ENCODE results near the gene PTK7.

DNA sequence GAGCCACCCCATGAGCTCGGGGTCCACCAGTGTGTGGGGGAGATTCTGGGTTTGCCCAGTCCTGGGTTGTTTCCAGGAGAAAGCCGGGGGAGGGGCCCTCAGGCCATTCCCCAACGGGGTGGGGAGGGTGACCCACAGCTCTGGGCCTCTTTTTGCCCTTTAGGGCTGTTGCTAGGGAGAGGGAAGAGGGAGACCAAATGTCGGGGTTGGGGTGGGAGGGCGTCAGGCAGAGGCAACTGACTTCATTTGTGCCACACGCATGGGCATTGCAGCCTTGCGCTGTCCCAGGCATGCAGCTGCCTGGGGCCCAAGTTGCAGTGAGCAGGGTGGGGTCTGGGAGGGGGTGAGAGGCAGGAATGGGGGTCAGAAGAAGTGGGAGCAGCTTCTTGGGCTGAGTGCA lies 103.9 kb downstream of the PTK7 start:
- TF ChIP-seq, protein P1, sequence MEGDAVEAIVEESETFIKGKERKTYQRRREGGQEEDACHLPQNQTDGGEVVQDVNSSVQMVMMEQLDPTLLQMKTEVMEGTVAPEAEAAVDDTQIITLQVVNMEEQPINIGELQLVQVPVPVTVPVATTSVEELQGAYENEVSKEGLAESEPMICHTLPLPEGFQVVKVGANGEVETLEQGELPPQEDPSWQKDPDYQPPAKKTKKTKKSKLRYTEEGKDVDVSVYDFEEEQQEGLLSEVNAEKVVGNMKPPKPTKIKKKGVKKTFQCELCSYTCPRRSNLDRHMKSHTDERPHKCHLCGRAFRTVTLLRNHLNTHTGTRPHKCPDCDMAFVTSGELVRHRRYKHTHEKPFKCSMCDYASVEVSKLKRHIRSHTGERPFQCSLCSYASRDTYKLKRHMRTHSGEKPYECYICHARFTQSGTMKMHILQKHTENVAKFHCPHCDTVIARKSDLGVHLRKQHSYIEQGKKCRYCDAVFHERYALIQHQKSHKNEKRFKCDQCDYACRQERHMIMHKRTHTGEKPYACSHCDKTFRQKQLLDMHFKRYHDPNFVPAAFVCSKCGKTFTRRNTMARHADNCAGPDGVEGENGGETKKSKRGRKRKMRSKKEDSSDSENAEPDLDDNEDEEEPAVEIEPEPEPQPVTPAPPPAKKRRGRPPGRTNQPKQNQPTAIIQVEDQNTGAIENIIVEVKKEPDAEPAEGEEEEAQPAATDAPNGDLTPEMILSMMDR (IDR thresholded peaks at IDR 0.05), result no peak
- no peak for TF ChIP-seq POLR2A (IDR thresholded peaks at IDR 0.05; ENCODE audit: low read depth)
- TF ChIP-seq EP300 (IDR thresholded peaks at IDR 0.05), result no peak
